Fibroblast of pulmonary artery (primary cell): ENCODE results near the gene HAO1.

Experiments
- DNase-seq: peaks from one replicate; pipeline ENCODE4 v3.0.0-alpha.2; 2010; ENCODE audit warnings: low read depth
- H3K4me3 ChIP-seq: replicated peaks from 2 replicates; pipeline ENCODE4 v1.5.1; 2011; ENCODE audit warnings: low read depth, mild to moderate bottlenecking, control low read depth, low read length, moderate library complexity
- CTCF ChIP-seq: IDR thresholded peaks from 2 replicates; pipeline ENCODE4 v1.5.1; 2011; ENCODE audit warnings: mild to moderate bottlenecking, control low read depth, low read length, inconsistent platforms; ENCODE audit errors: missing control alignments

The HAO1 gene

GRCh38 chr20:7930343-7930742, 9.9 kb downstream of the HAO1 start:
- H3K4me3 ChIP-seq = no peak overlapping the region
- DNase-seq = no peak
- no peak for TF ChIP-seq CTCF

DNA sequence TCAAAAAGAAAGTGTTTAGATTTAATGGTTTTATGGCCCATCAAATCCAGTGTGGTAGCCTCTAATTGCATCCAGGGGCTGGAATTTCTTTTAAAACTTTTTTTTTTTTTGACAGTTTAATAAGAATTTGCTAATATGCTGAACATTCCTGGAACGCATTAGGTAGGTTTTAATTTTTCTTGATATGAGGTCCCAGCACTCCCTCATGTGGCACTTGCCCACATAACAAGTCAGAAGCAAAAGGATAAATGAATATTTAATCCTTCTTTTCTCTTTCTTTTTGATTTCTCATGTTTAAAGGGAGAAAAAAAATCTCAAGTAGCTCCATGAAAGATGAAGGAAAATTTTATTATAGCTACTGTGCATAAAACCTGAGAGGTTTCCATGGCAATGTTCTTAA, 13.5 kb downstream of the HAO1 start:
- no peak overlapping the region for H3K4me3 ChIP-seq
- DNase-seq = peak; percentile 77
- peak; percentile 79 for TF ChIP-seq CTCF

- no peak for DNase-seq
- no peak overlapping the region for H3K4me3 ChIP-seq
- no peak for TF ChIP-seq CTCF
These were observed 13.9 kb downstream of the HAO1 start for GRCh38 chr20:7926323-7926722.

DNA sequence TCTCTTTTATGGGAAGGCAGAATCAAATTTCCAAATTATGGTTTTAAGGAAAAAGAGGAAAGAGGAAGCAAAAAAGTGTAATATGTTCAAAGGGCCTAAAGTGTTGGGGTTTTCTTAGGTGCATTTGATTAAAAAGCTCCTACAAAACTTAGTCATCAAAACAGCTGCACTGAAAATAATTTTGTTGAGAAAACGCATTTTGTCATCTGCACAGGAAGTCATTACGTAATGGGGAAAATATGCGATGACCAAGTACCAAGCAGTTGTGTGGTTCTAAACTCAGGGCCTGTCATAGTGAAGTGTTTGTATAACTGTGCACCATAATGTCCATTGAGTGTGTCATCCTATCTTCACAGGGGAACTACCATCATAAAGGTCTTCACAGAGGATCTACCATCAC, 15.6 kb downstream of the HAO1 start:
- no peak overlapping the region for H3K4me3 ChIP-seq
- no peak for TF ChIP-seq CTCF
- DNase-seq = peak; percentile 91

GRCh38 chr20:7916648-7917047, 23.6 kb downstream of the HAO1 start:
- H3K4me3 ChIP-seq = no peak overlapping the region
- no peak for DNase-seq
- TF ChIP-seq CTCF = no peak

GRCh38 chr20:7912551-7912950, 27.7 kb downstream of the HAO1 start:
- no peak for DNase-seq
- no peak overlapping the region for H3K4me3 ChIP-seq
- no peak for TF ChIP-seq CTCF

DNA sequence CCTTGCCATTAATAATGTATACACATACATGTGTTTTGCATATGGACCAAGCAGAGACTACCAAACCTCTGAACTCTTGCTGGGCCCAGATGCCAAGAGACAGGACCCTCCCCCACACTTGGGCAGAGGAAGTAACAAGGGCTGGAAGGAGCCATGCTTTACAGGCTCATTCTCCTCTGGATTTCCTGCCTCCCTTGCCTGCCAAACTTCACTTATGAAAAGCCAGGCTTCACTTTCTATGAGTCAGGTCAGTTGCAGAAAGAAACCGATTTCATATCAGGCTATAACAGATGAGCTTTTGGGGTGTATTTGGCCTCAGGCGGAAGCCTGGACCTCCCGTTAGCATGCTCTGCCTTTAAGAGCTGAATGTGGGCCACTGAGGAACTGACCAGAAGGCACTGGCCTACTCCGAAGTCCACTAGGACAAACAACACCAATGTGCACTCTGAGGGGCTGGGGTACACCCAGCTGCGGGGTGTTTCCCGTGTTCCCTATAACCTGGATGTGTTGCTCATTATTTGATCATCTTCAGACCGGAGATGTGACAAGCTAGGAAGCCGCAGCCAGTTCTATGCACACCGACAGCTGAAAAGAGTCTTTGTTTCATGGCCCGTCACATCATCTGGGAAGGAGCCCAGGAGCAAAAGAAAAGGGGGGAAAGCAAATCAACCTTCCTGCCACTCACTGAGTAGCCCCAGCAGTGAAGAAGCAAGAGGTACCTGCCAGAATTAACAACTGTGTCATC, 28.5 kb downstream of the HAO1 start:
- no peak for TF ChIP-seq CTCF
- peak; percentile 17 for DNase-seq
- H3K4me3 ChIP-seq = no peak overlapping the region
